Neural cell (in vitro differentiated cells): Measurements from ENCODE around the gene TMCC2. TPM values are rescaled to one million over a fixed set of nuclear protein-coding genes. Genes with fewer than 3 reads are reported as not detected.

Source experiments
- H2AFZ ChIP-seq: fragments of 200-600, 300-800 bp; sonication (generic), shearing (Covaris generic); 2 replicates; pipeline ENCODE4 v1.6.0; 2014; ENCODE audit warnings: low read depth, mild to moderate bottlenecking, antibody characterized with exemption, low read length, moderate library complexity
- H3F3A ChIP-seq: fragments of 200-600 bp; shearing (Covaris generic); 2 replicates; pipeline ENCODE4 v1.6.1; 2016; ENCODE audit warnings: mild to moderate bottlenecking, moderate library complexity, mixed read lengths, antibody characterized with exemption, low read length; ENCODE audit not compliant: insufficient read depth, poor library complexity, severe bottlenecking
- H3K27ac ChIP-seq: fragments of 200-600, 300-800 bp; sonication (generic), shearing (Covaris generic); 2 replicates; pipeline ENCODE4 v1.5.1; 2014; ENCODE audit warnings: mild to moderate bottlenecking, low read length, moderate library complexity
- H3K27me3 ChIP-seq: fragments of 300-800, 200-600 bp; sonication (generic), shearing (Covaris generic); 2 replicates; pipeline ENCODE4 v1.6.0; 2014; ENCODE audit warnings: mild to moderate bottlenecking, low read depth, low read length, moderate library complexity; ENCODE audit not compliant: insufficient read depth
- H3K36me3 ChIP-seq: fragments of 300-800, 200-600 bp; sonication (generic), shearing (Covaris generic); 2 replicates; pipeline ENCODE4 v1.5.1; 2014; ENCODE audit warnings: mild to moderate bottlenecking, antibody characterized with exemption, low read length, moderate library complexity; ENCODE audit not compliant: insufficient read depth
- H3K4me2 ChIP-seq: fragments of 300-800, 200-600 bp; sonication (generic), shearing (Covaris generic); 2 replicates; pipeline ENCODE4 v1.6.0; 2014; ENCODE audit warnings: mild to moderate bottlenecking, low read length
- H3K4me3 ChIP-seq: fragments of 300-800, 200-600 bp; sonication (generic), shearing (Covaris generic); 2 replicates; pipeline ENCODE4 v1.5.1; 2014; ENCODE audit warnings: mild to moderate bottlenecking, low read length, moderate library complexity
- H3K79me2 ChIP-seq: fragments of 200-600 bp; shearing (Covaris generic); replicated peaks from 2 replicates; pipeline ENCODE4 v1.6.0; 2014; ENCODE audit warnings: mild to moderate bottlenecking, low read length, moderate library complexity; ENCODE audit not compliant: insufficient read depth
- H3K9ac ChIP-seq: fragments of 300-800, 200-600 bp; sonication (generic), shearing (Covaris generic); 2 replicates; pipeline ENCODE4 v1.6.1; 2016; ENCODE audit warnings: mild to moderate bottlenecking, low read length, mixed read lengths
- H3K9me2 ChIP-seq: fragments of 200-600 bp; shearing (Covaris generic); 2 replicates; pipeline ENCODE4 v1.6.1; 2016; ENCODE audit warnings: mild to moderate bottlenecking, low read length, mixed read lengths; ENCODE audit not compliant: insufficient read depth
- H3K9me3 ChIP-seq: fragments of 200-600, 300-800 bp; sonication (generic), shearing (Covaris generic); 2 replicates; pipeline ENCODE4 v1.6.1; 2016; ENCODE audit warnings: mild to moderate bottlenecking, mixed run types, low read length, moderate library complexity, mixed read lengths
- H4K20me1 ChIP-seq: fragments of 200-600 bp; shearing (Covaris generic); 2 replicates; pipeline ENCODE4 v1.6.1; 2016; ENCODE audit warnings: mild to moderate bottlenecking, mixed run types; ENCODE audit not compliant: insufficient read depth
- CTCF ChIP-seq: fragments of 450-650 bp; IDR thresholded peaks from 2 replicates; pipeline ENCODE4 v1.5.1; 2014; ENCODE audit warnings: antibody characterized with exemption, mild to moderate bottlenecking, moderate library complexity; ENCODE audit not compliant: poor library complexity, severe bottlenecking
- EP300 ChIP-seq: fragments of 450-650 bp; conservative IDR thresholded peaks from 2 replicates; pipeline ENCODE4 v1.6.1; 2014; ENCODE audit warnings: antibody characterized with exemption, mild to moderate bottlenecking, moderate library complexity; ENCODE audit not compliant: poor library complexity, severe bottlenecking
- EZH2 ChIP-seq: fragments of 200-600, 300-800 bp; shearing (Covaris generic), sonication (generic); IDR thresholded peaks from 2 replicates; pipeline ENCODE4 v1.6.1; 2014; ENCODE audit warnings: antibody characterized with exemption, low read length, borderline replicate concordance, mild to moderate bottlenecking; ENCODE audit not compliant: insufficient read depth, poor library complexity, severe bottlenecking
- MXI1 ChIP-seq: fragments of 450-650 bp; conservative IDR thresholded peaks from 2 replicates; pipeline ENCODE4 v1.6.1; 2014; ENCODE audit warnings: antibody characterized with exemption, mild to moderate bottlenecking; ENCODE audit not compliant: poor library complexity, severe bottlenecking
- POLR2AphosphoS5 ChIP-seq: IDR thresholded peaks from 2 replicates; pipeline ENCODE4 v1.6.1; 2012
- RAD21 ChIP-seq: fragments of 450-650 bp; conservative IDR thresholded peaks from 2 replicates; pipeline ENCODE4 v1.6.1; 2014; ENCODE audit warnings: antibody characterized with exemption, mild to moderate bottlenecking, moderate library complexity
- SMC3 ChIP-seq: fragments of 450-650 bp; conservative IDR thresholded peaks from 2 replicates; pipeline ENCODE4 v1.6.1; 2014; ENCODE audit warnings: antibody characterized with exemption, mild to moderate bottlenecking, moderate library complexity; ENCODE audit not compliant: poor library complexity
- TAF1 ChIP-seq: IDR thresholded peaks from 2 replicates; pipeline ENCODE4 v1.6.1; 2012; ENCODE audit warnings: low read depth
- polyA plus RNA-seq: library from polyadenylated mRNA; depleted of rRNA; stranded (reverse); fragments of >200 nt; gene quantifications from 2 replicates; pipeline ENCODE4 v1.2.3, GENCODE V29; 2014
- TF ChIP-seq, protein P1 (sequence below): IDR thresholded peaks from 2 replicates; pipeline ENCODE4 v1.6.1; 2012; ENCODE audit warnings: borderline replicate concordance

The TMCC2 gene
- polyA plus RNA-seq, 1 donor from 2014 or later: 32.2 TPM

- Histone ChIP-seq H3K9ac (no peak overlapping the region), H3F3A (no peaks in the 10 kb centered on the region), H3K4me2 (no peak overlapping the region), H3K9me2 (no peaks in the 10 kb centered on the region), H4K20me1 (no peaks in the 10 kb centered on the region), H3K4me3 (no peak overlapping the region), H3K27ac (no peak overlapping the region), H3K9me3 (no peaks in the 10 kb centered on the region), H3K79me2 (no peaks in the 10 kb centered on the region), H3K27me3 (no peaks in the 10 kb centered on the region), H3K36me3 (no peaks in the 10 kb centered on the region), H2AFZ (no peak overlapping the region)
- TF ChIP-seq POLR2AphosphoS5 (no peak), RAD21 (no peak), EP300 (no peak), CTCF (no peak), SMC3 (no peak), EZH2 (no peak), MXI1 (no peak), TAF1 (no peak)
- TF ChIP-seq, protein P1, sequence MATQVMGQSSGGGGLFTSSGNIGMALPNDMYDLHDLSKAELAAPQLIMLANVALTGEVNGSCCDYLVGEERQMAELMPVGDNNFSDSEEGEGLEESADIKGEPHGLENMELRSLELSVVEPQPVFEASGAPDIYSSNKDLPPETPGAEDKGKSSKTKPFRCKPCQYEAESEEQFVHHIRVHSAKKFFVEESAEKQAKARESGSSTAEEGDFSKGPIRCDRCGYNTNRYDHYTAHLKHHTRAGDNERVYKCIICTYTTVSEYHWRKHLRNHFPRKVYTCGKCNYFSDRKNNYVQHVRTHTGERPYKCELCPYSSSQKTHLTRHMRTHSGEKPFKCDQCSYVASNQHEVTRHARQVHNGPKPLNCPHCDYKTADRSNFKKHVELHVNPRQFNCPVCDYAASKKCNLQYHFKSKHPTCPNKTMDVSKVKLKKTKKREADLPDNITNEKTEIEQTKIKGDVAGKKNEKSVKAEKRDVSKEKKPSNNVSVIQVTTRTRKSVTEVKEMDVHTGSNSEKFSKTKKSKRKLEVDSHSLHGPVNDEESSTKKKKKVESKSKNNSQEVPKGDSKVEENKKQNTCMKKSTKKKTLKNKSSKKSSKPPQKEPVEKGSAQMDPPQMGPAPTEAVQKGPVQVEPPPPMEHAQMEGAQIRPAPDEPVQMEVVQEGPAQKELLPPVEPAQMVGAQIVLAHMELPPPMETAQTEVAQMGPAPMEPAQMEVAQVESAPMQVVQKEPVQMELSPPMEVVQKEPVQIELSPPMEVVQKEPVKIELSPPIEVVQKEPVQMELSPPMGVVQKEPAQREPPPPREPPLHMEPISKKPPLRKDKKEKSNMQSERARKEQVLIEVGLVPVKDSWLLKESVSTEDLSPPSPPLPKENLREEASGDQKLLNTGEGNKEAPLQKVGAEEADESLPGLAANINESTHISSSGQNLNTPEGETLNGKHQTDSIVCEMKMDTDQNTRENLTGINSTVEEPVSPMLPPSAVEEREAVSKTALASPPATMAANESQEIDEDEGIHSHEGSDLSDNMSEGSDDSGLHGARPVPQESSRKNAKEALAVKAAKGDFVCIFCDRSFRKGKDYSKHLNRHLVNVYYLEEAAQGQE: no peak
Measured at GRCh38 chr1:205247130-205247921, 19.6 kb downstream of the TMCC2 start.

DNA sequence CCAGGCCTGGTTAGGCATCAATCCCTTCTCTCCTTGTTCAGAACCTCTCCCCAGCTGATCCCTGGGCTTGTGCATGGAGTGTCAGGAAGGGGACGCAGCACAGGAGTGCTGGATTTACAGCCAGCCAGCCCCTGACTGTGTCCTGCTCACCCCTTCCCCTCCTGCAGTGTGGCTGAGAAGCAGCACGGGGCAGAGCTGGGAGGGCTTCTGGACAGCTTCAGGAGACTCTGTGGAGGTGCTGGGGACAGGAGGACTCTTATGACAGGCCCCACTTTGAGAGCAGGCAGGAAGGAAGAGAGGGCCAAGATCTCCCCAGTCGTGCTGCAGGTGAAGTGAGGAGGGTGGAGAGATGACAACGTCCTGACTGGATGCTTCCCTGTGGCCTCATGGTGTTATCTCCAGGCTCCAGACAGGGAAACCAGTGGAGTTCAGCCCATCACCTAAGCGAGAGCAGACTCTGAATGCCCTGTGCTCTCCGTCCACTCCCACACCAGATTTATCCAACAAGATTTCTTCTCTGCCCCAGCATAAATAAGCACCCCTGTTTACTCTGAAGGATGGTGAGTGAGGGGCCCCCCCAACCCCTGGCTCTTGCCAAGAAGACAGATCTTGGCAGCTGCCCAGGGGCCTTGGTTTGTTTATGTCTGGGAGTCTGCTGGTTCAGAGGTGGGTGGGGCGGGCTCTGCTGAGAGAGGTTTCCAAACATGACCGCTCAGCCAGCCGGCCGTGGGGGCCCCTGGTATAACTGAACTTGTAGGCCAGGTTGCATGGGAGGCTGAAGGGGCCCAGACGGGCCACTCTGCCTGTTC, 21.3 kb downstream of the TMCC2 start:
- H3K27ac ChIP-seq: no peak overlapping the region

More for the DNA sequence above, 21.3 kb downstream of the TMCC2 start:
- no peaks in the 10 kb centered on the region for H3F3A ChIP-seq
- H3K79me2 ChIP-seq: no peaks in the 10 kb centered on the region
- no peaks in the 10 kb centered on the region for H3K36me3 ChIP-seq
- H3K4me3 ChIP-seq: no peak overlapping the region
- H3K9me2 ChIP-seq: no peaks in the 10 kb centered on the region
- no peaks in the 10 kb centered on the region for H4K20me1 ChIP-seq
- no peak overlapping the region for H2AFZ ChIP-seq
- no peaks in the 10 kb centered on the region for H3K27me3 ChIP-seq
- no peaks in the 10 kb centered on the region for H3K9me3 ChIP-seq
- no peak overlapping the region for H3K4me2 ChIP-seq
- no peak overlapping the region for H3K9ac ChIP-seq
- TF ChIP-seq MXI1 (no peak), TAF1 (no peak), EZH2 (no peak), CTCF (no peak), POLR2AphosphoS5 (no peak), SMC3 (no peak), EP300 (no peak), RAD21 (no peak)
- TF ChIP-seq, protein P1: no peak
